NCI-H1092 (cell line): ENCODE results near the gene NFKBIL1.
A peak's percentile ranks its signal among the peaks of the same experiment; 100 is the strongest.
"Not testable (repeated sequence)": the region's sequence is repeated elsewhere in the genome, so short reads cannot be mapped to it uniquely, and the experiment has no call there.

Experiments
- DNase-seq: peaks from one replicate; lab custom pipeline; 2025; lab: John Stamatoyannopoulos, UW

The NFKBIL1 gene

DNA sequence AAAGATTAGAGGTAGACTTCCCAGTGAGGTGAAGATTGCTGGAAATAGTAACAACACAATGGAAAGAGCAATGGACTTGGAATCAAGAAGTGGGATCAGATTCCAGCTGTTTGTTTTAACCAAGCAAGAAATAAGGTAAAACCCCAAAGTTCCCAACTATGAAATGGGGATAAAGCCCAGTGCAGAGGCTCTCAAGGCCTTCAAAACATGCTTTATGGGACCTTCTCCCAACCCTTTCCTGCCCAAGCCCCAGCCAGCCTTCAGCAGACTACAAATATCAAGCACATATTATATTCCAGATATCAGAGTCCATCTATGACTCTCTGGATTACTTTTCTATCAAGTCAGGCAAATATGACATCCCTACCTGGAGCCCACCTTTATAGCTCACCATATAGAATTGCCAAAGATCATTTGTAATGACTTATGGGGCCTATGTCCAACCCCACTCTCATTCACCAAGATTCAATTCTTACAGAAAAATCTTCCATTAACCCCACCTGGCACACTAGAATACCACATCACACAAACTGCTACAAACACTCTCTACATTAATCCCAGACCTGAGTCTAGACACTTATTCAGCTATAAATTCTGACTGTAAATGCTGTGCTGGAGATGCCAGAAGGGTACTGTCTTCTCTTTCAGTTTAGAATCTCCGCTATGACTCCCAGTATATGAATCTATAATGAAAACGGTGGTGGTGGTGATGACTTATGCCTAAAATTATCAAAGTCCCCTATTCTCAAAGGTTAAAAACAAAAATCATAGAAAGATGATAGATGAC is 11.7 kb upstream of the NFKBIL1 start:
- DNase-seq: no peak

DNA sequence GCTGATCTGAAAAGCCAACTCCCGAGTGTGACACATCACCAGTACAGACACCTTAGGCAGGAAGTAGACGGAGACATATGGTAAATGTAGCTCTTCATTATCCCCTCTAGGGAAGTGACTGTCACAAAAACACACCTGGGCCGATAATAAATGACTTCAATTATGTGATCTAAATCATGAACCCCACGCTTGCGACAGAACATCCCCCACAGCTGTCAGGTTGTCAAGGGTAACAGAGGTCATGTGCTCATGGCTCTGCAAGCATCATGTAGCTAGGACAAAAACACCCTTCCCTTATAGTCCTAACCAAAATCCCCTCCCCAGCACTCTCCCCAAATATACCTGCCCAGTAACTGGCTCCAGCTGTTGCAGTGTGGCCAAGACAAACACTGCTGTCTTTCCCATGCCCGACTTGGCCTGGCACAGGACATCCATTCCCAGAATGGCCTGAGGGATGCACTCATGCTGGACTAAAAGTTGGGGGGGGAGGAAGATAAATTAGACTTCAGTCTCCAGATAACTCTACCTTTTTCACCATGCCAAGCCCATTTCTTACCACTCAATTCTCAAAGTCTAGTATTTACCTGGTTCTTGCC is 8.5 kb upstream of the NFKBIL1 start:
- DNase-seq: no peak

DNA sequence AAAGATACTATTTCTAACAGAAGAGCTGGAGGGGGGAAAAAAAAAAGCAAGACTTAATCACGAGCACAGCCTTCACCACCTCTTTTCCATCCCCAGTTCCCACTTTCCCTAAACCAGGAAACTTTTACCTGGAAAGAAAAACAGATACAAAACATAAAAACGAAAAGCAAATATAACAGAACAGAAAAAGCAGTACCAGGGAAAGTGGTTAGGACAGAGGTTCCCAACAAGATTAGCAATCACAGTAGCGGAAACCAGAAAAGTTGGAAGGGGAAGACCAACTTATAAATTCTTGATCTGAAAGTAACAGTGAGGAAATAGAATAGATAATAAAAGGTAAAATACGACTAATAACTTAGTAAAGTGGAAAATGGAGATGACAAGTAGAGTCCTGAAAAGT is 6.8 kb upstream of the NFKBIL1 start:
- no peak for DNase-seq

DNA sequence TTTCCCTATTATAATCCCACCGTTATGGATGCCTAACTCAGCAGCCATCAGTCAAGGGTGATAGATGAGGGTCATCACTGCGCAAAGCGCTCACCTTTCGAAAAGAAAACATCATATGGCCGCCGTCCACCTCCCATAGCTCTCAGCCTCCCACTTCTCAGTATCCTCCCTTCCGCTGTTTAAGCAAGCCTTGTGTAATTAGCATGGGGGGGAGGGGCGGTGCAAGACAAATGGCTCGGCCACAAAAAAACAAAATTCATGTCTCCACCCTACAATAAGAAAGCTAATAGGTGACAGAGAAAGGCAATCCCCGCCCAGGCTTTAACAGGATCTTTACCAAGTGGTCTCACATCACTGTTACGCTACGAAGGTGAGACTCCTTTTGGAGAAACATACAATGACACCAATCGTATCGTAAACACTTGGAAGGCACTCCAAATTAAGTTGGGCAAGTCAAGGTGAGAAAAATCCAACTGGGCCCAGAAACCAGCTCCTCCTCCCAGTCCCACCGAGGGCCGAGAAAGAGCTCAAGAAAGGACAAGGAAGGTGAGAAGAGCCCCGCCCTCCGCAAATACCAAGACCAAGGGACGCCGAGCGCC is 6.2 kb upstream of the NFKBIL1 start:
- no peak for DNase-seq

DNA sequence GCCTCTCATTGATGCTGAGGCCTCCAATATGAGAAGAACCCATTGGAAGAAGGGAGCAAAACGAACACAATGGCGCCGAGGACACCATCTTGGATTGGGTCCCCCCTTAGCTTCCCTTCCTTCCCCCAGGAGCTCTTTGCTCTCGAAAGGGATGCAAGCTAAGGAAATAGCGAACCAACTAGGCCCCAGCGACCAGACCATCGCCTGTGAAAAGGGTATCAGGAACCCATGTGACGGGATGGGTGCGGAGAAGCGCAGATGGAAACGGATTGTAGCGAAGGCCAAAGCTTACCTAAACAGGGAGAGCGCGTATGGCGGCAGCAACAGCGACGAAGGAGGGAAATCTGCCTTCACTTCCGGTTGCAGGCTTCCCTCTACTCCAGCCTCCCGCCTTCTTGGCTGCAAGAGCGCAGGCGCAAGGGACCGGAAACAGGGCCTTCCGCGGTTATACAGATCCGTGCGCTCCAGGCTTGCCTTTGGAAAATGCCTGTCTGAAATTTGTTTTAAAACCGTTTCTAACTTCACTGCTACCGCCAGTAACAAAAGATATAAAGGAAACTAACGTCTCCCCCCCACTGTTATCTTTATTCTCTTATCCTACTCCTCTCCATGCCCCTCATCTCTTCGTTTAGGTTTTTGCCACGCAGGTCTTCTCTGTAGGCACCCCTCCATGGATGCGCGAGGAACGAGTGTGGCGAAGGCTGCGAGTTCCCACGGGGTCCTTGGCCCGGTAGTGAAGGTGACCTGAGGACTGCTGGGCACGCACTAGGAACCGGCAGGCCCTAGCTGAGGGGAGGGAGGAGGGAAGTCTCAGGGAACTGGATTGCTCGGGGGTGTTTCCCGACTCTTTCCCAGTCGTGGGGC is 5.5 kb upstream of the NFKBIL1 start, which contains the start of gene DDX39B:
DDX39B (minus strand) TSS at position 346 of the 864 bp plus-strand sequence. CDS start 1,471 bp downstream, outside the sequence.
- peak; percentile 90 for DNase-seq

DNA sequence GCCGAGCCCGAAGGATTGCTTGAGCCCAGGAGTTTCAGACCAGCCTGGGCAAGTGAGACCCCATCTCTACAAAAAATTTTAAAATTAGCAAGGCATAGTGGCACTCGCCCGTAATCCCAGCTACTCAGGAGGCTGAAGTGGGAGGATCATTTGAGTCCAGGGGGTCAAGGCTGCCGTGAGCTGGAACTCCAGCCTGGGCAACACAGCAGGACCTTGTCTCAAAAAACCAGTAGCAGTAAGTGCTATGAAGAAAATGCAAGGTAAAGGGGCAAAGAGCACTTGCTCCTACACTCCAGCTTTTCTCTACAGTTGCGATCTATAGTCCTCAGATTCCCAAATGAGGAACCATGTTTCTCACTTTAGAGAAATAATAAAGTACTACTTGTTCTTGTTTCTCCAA is 3.8 kb upstream of the NFKBIL1 start:
- no peak for DNase-seq

DNA sequence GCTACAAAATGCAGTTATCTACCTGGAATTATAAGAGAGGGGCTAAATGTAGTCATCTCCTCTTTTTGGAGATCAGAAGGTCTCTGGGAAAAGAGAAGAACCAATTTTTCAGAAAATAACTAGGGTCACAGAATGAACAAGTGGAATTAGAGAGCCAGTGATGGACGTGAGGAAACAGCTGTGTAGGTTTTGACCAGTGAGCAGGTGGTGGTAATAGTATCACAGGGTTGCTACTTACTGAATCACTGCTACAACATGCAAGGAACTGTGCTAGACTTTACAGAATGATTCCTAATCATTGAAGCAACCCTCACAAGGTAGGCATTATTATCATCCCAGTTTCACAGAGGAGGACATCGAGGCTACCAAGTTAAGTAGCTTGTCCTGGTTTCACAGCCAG is 2.7 kb upstream of the NFKBIL1 start:
- no peak for DNase-seq

DNA sequence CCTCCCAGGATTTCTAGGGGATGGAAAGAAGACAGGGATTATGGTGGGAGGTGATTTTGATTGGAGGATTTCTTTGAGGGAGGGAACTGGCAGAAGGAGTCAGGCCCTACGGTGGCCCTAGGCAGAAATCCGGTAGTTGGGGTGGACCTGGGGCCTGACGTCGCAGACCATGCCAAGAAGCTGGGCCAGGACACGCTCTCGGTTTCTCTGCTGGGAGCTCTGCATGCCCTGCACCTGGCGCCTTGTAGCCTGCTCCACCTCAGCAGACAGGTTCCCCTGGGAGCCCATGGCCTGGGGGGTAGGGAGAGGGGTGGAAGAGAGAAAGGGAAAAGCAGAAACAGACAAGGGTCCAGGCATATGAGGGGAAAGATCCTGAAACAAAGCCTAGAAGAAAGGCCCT is 2.1 kb upstream of the NFKBIL1 start:
- DNase-seq: no peak

DNA sequence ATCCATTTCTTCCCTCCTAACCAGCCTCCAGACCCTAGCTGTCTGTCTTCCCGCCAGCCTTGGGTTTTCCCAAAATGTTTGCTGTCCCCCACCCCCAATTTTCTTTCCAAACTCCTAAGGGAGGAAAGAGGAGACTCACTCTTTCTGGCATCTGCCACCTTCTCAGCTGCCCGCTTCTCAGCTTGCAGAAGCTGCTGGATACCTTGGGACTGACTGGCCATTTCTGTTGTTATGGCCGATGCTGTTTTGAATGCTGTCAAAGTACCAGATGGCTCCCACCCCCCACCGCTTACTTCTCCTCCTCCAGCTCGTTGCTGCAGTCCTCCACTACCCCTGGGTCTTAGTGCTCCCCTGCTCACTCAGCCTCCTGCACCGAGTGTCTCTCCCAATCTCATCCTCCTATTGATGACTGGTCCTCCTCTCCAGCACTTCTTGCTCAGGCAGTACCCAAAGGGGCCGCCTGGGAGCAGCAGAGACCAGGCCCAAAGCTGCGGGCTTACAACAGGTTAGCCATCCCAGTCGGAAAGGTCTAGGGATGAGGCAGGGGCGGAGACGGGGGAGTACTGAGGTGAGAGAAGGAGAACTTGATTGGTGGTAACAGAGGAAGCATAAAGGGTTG is 960 bp upstream of the NFKBIL1 start, which contains the start of gene ATP6V1G2:
ATP6V1G2 (minus strand) TSS at position 270 of the 619 bp plus-strand sequence; CDS start at position 221, 49 bp downstream.
- peak; percentile 77 for DNase-seq

DNA sequence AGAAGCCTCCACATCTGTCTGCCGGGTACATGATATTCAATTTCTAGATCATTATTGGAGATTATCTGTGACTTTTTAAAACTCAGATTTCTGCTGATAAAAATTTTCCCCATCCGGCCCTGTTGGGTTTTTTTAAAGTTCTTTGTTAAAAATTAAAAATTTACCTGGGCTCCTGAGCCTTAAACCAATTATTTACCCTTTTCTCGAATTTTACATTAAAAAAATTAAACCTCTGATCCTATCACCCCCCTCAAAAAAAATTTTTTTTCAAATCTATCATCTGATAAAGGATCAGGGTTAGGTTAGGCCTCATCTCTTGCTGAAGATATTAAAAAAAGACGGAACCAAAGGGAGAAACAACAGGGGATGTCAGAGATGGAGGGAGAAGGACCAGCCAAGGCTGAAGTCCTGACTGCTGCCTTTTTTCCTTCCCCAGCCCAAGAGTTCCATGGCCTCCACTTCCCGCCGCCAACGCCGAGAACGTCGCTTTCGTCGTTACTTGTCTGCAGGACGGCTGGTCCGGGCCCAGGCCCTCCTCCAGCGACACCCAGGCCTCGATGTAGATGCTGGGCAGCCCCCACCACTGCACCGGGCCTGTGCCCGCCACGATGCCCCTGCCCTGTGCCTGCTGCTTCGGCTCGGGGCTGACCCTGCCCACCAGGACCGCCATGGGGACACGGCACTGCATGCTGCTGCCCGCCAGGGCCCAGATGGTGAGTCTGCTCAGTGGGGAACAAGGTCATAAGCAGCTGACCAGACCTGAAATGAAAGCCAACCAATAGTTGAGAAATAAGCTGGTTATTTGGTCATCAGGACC is 527 bp downstream of the NFKBIL1 start:
- DNase-seq: no peak

DNA sequence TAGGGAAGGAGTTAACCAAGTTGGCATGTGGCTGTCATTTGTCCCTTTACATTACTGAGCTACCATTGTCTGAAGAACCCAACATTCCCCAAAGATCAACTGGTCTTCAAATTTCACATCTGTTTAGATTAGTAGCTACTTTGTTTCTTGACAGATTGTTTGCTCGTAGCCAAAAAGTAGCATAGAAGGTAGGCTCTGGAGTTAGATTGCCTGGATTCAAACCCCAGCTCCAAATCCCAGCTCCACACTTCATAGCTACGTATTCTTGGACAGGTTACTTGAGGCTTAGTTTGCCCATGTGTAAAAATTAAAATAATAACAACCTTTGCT is 1.1 kb downstream of the NFKBIL1 start:
- no peak for DNase-seq

DNA sequence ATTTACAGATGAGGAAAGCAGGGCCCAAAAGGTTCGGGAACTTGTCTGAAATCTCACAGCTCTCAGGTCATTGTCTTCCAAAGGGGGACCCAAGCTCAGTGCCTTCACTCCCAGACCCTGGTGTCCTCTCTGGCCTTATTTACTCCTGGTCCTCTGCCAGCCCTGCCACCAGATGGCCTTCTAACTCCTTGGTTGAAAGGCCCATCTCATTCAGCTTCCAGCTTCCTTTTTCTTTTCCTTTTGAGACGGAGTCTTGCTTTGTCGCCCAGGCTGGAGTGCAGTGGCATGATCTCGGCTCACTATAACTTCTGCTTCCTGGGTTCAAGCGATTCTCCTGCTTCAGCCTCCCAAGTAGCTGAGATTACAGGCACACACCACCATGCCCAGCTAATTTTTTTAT is 4.0 kb downstream of the NFKBIL1 start:
- not testable (repeated sequence) for DNase-seq

DNA sequence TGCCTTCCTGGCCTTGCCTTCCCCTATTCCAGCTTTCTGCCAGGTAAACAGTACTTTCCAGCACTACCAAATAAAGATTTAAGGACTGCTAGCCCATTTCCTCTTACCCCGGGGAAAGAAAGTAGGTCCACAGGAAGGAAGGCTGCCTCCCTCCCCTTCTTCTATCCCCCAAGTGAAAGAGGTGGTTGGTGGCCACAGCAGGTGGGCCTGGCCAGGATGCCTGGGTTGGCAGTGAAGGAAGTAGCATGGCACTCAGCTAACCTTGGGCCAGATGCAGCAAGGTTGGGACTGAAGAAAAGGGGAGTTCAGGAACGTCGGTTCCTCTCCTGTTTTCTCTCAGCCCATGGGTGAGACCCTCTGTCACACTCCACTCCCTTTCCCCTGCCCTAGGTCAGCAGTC is 8.9 kb downstream of the NFKBIL1 start:
- DNase-seq: no peak

DNA sequence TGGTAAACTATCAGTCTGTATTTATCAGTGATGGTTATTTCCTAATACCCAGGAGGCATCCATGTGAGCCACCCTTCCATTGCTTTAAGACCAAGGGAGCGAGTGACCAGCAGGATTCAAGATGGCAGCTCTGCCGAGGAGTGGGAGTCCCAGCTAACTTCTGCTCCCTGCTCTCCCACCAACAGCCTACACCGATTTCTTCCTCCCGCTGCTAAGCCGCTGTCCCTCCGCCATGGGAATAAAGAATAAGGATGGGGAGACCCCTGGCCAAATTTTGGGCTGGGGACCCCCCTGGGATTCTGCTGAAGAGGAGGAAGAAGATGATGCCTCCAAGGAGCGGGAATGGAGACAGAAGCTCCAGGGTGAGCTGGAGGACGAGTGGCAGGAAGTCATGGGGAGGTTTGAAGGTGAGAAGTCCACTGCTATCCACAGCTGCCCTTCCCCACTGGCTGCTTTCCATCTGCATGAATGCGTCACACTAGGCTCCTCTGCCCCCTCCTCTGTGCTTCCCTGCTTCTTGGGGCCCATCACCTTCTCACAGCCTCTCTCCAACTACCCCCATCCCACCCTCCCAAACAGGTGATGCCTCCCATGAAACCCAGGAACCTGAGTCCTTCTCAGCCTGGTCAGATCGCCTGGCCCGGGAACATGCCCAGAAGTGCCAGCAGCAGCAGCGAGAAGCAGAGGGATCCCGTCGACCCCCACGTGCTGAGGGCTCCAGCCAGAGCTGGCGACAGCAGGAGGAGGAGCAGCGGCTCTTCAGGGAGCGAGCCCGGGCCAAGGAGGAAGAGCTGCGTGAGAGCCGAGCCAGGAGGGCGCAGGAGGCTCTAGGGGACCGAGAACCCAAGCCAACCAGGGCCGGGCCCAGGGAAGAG is 10.3 kb downstream of the NFKBIL1 start:
- no peak for DNase-seq

DNA sequence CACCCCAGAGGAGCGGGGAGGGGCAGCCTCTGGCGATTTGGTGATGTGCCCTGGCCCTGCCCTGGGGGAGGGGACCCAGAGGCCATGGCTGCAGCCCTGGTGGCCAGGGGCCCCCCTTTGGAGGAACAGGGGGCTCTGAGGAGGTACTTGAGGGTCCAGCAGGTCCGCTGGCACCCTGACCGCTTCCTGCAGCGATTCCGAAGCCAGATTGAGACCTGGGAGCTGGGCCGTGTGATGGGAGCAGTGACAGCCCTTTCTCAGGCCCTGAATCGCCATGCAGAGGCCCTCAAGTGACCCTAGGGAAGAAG is 10.9 kb downstream of the NFKBIL1 start:
- no peak for DNase-seq

DNA sequence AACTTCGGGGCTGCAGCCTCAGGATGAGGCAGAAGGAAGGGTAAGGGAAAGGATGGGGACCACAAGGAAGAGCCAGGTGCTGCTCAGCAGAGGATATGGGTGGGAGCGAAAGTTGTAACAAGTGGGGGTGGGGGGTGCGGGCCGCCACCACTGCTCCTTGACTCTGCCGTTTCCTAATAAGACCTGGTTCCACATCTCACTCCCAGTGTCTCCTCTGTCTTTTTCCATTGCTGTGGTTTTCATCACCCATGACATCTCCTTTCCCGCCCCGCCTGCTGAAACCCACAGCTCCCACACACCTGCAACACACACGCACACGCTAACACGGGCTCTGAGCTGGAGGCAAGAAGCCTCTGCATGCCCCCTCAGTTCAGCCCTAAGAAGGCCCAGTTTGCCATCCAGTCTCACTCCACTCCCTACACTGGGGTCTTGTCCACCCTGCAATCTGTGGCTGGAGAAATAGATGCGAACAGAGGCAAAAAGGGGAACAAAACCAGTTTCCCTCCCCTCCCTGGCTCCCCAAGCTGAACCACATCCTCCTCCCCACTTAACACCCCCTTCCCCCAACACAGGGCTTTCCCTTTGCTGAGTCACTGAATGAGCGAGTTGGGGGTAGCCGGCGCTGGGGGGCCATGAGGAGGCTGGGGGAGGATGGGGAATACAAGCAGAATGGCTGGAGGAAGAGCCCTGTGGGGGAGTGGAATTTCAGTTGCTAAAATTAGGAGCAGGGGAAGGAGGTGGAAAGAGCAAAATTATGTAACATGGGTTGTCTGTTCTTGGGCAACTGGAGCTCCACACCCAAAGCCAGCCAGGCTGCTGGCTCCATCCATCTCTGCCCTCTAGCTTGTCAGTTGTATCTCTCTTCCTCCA is 11.5 kb downstream of the NFKBIL1 start:
- DNase-seq: no peak

DNA sequence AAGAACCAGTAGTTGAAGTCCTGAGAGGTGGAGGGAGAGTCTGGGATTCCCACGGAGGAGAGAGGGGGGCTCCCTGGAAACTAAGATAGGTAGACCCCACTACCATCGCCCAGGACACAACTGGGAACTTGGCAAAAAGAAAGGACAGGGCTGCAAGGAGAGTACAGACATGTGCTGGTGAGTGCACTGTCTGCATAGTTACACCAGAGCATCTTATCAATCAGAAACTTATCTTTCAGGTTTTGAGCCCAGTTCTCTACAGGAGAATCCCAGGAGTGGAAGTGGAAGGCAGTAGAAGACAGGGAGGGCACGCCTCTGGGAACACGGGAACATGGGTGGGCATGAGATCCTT is 12.2 kb downstream of the NFKBIL1 start:
- DNase-seq: no peak

DNA sequence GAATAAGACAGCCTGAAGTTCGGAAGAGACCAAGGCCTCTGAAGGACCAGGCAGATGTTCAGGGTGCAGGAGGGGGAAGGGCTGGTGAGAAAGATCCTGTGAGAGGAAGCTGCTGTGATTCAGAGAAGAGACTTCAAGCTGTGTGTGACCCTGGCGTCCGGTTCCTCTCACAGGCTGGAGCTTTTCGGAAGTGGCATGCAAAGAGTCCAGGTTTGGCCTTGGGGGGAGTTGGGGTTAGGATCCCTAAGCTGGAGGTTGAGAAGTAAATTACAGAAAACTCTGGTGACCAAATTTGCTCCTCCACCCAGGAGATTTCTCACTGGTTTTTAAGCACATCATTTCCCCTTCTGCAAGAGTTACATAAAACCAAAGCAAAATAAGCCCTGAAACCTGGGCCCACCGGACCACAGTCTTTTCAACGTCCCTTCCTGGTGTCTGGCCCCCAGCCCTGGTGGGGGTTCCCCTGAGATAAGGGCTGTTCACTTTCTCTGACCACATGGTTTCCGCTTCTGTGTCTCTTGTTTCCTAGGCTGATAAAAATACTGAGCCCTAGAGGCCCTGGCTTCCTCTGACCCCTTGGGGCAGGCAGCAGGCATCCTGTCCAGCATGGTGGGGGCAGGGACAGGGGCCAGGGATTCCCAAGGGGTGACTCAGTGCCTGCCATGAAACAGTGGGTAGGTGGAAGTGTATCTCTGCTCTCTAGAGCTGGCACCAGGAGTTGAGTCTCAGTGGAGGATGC is 12.7 kb downstream of the NFKBIL1 start:
- DNase-seq: no peak

DNA sequence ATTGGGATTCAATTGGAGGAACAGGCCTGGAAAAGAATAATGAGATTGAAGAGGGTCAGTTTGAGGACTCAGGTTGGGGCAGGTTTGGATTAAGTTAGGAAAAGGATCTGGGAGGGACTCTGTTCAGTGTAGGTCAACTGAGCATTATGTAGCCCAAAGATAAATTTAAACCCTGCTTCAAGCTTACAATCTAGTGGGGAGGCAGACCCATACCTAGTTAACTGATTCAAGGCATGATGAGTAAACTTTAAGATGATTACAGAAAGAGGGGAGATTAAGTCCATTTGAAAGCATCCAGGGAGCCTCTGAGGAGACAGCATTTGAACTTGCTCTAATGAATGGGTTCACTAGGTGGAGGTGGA is 13.3 kb downstream of the NFKBIL1 start:
- DNase-seq: no peak
